HG02610 (cell line): ENCODE data around the gene CMTM1.

Source experiments
- ATAC-seq: cut with Tn5 transposase; IDR thresholded peaks from one replicate; pipeline ENCODE4 v1.9.1; 2021; ENCODE audit warnings: mild to moderate bottlenecking, moderate library complexity; ENCODE audit not compliant: unreplicated experiment

The CMTM1 gene, protein sequence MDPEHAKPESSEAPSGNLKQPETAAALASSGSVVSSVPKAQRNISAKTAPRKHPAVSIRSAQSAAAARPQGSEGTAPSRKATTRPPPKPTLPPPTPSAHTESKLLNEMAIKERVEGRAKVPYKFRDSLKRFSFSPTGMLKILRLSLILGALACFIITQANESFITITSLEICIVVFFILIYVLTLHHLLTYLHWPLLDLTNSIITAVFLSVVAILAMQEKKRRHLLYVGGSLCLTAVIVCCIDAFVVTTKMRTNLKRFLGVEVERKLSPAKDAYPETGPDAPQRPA

DNA sequence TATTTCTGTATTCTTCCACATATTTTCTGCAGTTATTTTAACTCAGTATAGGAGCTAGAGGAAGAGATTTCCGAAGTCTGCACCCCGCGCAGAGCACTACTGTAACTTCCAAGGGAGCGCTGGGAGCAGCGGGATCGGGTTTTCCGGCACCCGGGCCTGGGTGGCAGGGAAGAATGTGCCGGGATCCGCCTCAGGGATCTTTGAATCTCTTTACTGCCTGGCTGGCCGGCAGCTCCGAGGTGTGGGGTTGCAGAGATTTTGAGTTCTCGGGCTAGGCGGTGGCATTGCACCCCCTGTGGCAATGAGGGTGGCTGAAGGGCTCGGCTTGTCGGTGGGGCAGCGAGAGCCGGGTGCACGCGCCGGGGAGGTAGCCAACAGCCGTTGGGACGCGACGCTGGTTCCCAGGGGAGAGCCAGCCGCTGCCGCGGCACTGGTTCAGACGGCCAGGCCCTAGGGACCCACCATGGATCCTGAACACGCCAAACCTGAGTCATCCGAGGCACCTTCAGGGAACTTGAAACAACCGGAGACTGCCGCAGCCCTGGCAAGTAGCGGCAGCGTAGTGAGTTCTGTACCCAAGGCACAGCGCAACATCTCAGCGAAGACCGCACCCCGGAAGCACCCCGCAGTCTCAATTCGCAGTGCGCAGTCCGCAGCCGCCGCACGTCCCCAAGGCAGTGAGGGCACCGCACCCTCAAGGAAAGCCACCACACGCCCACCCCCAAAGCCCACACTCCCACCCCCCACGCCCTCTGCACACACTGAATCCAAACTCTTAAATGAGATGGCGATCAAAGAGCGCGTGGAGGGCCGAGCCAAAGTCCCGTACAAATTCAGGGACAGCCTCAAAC is at the start of gene CMTM1:
TSS of gene CMTM1 (plus strand) at position 389 of the 851 bp plus-strand sequence. CDS start at position 464, 75 bp downstream.
- ATAC-seq, result no peak

GRCh38 chr16:66516509-66516807 is 49.8 kb upstream of the CMTM1 start:
- ATAC-seq, result no peak

GRCh38 chr16:66516808-66517585 is 49.2 kb upstream of the CMTM1 start:
- peak; percentile 99 for ATAC-seq

DNA sequence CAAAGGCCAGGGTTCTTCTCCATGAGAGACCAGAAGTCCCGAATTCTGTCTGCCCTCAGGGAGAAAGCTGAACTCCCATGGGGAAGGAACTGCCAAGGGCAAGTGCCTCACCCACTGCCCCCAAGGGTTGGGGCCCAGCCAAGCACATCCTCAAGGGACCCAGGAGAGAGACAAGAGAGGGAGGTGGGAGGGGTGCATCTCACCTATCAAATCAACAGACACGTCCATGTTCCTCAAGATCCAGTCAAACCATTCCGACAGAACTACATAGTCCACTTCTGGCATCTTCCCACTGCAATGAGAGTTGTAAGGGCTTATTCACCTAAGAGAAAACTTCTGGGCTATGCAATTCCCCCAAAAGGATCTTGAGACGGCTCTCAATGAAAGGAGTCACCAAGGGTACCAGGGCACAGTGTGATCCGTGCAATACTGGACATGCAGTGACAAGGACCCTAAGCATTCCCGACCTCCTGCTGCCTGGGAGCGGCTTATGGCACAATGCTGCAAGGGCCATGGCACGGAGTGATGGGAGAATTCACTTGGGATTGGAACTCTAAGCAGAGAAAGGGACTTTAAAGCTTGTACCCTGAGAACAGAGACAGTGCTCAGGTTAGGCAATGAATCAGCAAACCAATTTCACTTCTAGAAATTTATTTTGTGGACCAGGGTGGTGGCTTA is 48.5 kb upstream of the CMTM1 start:
- ATAC-seq, result no peak

- no peak for ATAC-seq
These were observed 46.5 kb upstream of the CMTM1 start for GRCh38 chr16:66519482-66520373.

- no peak for ATAC-seq
These were observed 45.7 kb upstream of the CMTM1 start for GRCh38 chr16:66520406-66521170.

GRCh38 chr16:66521252-66521713 is 45.0 kb upstream of the CMTM1 start:
- no peak for ATAC-seq

DNA sequence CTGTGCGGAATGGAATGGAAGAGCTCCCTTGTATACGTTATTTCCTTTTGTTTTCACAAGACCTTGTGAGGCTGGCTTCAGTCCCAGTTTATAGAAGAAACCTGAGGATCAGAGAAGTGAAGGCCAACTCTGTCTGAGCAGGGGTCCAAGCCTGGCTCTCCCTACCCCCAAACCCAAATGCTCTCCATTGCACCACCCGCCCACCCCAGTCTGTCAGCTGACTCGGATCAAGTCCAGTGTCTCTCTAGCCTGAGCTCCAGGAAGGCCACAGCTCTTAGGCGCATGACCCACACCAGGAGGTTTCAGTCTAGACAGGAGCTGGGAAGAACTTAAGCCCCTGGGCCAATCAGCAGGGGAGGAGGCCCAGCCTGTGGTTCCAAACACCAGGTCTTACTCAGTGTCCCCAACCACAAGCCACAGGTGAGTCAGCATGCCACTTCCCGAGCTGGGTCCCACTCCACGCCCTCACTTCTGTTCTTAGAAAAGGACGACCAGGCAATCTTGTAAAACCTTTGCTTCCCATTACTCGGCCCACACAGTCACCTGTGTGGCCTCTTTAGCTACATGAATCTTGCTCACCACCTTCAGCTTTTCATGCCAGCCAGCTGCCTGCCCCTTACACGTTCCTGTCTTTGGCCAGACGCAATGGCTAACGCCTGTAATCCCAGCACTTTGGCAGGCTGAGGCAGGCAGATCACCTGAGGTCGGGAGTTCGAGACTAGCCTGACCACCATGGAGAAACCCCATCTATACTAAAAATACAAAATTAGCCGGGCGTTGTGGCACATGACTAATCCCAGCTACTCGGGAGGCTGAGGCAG is 44.1 kb upstream of the CMTM1 start:
- ATAC-seq, result peak; percentile 85

DNA sequence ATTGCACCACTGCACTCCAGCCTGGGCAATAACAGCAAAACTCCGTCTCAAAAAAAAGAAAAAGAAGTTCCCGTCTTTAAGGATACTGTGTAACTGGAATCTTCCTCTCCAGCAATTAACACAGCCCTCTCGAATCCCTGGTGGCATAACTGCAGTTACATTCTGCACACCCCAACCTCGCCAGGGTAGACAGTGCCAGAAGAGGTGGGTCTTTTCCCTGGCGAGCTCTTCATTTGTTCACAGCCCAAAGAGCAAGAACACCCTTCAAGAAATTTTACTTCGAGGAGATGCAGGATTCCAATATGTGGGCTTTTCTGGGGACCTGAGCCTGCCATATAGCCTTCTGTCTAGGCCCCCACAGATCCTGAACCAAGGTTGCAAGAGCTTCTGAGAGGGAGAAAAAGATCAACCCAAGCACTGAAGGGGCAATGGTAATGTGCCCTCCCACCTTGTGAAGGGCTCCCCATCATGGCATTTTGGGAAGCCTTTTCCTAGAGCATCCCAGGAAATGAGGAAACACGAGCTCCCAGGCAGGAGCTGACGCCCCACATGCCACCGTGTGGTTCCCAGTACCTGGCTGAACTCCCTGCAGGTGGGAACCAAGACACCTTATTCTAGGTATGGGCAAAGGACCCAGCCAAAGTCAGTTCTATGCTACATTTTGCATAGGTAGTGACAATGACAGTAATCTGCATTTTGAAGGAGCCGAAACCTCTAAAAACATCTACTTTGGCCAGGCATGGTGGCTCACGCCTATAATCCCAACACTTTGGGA is 43.2 kb upstream of the CMTM1 start:
- no peak for ATAC-seq

GRCh38 chr16:66523861-66524354 is 42.3 kb upstream of the CMTM1 start:
- ATAC-seq, result no peak

DNA sequence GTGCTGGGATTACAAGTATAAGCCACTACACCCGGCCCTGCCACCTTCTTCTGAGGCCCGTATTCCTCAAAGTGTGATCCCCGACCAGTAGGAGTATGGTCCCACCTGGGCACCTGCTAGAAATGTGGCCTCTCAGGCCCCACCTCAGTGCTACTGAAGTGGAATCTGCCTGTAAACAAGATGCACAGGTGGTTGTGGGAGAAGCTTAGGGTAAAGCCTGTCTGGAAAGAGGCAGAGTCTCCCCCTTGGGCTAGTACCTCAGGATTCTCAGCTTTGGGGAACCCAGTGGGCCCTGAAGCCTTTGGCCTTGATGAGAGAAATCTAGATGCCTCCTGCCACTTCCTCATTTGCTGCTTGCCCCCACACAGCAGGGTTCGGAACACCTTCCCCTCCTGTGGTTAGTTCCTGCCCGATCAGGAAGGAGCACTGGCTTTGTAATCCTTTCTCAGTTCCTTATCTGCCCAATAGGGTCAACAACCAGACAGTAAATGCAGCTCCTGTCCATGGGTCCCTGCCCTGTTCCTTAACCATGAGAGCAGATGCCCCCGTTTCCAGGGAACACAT is 41.6 kb upstream of the CMTM1 start:
- peak; percentile 50 for ATAC-seq

- ATAC-seq, result no peak
These were observed 40.7 kb upstream of the CMTM1 start for GRCh38 chr16:66525396-66526180.

DNA sequence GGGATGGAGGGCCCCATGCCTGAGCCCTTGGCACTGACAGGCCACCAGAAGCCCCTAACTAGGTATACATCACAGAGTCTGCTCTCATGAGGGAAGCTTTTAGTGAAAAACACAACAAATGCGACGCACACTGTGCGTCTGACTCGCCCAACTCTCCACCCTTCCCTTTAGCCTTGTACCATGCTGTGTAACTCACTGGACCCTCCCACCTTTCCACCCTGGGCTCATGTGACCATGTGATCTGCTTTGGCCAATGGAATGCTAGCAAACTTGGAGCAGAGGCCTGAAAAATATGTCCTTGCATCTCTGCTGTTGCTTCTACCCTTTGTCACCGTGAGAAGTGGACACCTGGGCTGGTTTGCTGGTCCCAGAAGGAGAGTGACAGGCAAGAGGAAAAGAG is 37.9 kb upstream of the CMTM1 start:
- ATAC-seq, result no peak

- no peak for ATAC-seq
These were observed 36.8 kb upstream of the CMTM1 start for GRCh38 chr16:66529475-66529874.

DNA sequence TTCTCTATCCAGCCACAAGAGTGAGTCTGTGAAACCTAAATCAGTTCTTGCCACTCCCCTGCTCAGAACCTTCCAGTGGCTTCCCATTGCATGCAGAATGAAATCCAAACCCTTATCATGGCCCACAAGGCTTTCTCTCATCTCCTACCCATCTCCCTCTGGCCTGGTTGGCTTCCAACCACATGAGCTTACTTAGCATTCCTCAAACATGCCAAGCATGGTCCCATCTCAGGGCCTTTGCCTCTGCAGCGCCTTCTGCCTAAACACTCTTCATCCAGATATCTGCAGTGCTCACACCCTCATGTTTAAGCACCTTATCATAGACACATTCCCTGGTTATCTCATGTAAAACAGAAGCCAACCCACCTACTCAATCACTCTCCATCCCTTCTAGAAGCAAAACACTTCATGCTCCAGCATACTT is 31.9 kb upstream of the CMTM1 start:
- ATAC-seq, result no peak

DNA sequence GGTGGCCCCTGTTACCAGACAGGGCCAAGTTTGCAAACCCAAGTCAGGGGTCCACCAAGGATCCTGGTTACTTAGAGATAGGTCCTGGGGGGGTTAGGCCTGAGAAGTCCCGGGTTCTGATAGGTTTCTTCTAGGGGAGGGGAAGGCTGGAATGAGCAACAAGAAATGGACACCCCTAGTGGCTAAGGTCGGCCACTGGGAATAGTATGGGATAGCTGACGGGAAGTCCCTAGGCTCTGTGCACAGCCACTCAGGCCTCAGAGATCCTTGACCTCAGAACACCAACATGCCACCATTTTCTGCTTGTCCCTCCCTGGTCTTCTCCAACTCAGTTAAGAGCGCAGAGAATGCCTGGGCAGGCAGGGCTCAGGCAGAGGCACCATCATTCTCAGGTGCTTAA is 29.7 kb upstream of the CMTM1 start:
- no peak for ATAC-seq
